ENCODE measurements around the gene VAV1. TPM values are rescaled to one million over a fixed set of nuclear protein-coding genes. Genes with fewer than 3 reads are reported as not detected.

Gene VAV1
- total and polyA plus RNA-seq, 2 of the 8 experiments (the other 6 are each of a cell fraction or from before 2014, with no cell fraction given) = 0.21 to 0.22 TPM

GRCh38 chr19:6797646-6798045 lies 25.1 kb downstream of the VAV1 start:
- Histone ChIP-seq H2AFZ (ENCODE audit: low read length) (no peak overlapping the region), H4K20me1 (replicated peaks in 1 of 2; ENCODE audit: control insufficient read depth in 1 of 2, insufficient read depth in 2 of 2, low read length in 2 of 2) (no peaks in the 10 kb centered on the region), H2BK15ac (ENCODE audit: low read length) (no peak overlapping the region), H3K14ac (ENCODE audit: insufficient read length) (no peak overlapping the region), H3K4me3 (ENCODE audit: extremely low read depth in 1 of 4, insufficient read depth in 2 of 4, low read depth in 3 of 4, low read length in 4 of 4) (no peak overlapping the region), H2BK20ac (ENCODE audit: low read length) (no peak overlapping the region), H3K18ac (ENCODE audit: extremely low read depth, low read length) (no peak overlapping the region), H4K8ac (ENCODE audit: extremely low read depth, insufficient read depth, low read length) (no peak overlapping the region), H2BK12ac (ENCODE audit: low read depth, low read length) (no peak overlapping the region), H4K91ac (replicated peaks; ENCODE audit: insufficient read length, low read length) (no peak overlapping the region), H3K9me3 (ENCODE audit: insufficient read depth in 2 of 2, low read depth in 1 of 2, low read length in 1 of 2) (peaks cover 19 to 31% of the 10 kb centered on the region in 2 experiments), H3K27me3 (replicated peaks in 1 of 4; ENCODE audit: control insufficient read depth in 3 of 4, extremely low read depth in 1 of 4, insufficient read depth in 3 of 4, low read length in 3 of 4) (no peaks in the 10 kb centered on the region), H3K4me2 (ENCODE audit: insufficient read depth in 1 of 2, low read depth in 2 of 2, low read length in 2 of 2) (no peak overlapping the region), H3K56ac (replicated peaks; ENCODE audit: insufficient read length, low read depth, low read length) (no peak overlapping the region), H2BK120ac (replicated peaks; ENCODE audit: low read depth, low read length) (no peak overlapping the region), H3K79me2 (ENCODE audit: control insufficient read depth in 1 of 2, insufficient read depth in 2 of 2, low read length in 2 of 2) (no peaks in the 10 kb centered on the region), H4K5ac (ENCODE audit: insufficient read length, low read depth, low read length) (no peak overlapping the region), H3K79me1 (ENCODE audit: low read depth, low read length) (no peaks in the 10 kb centered on the region), H3K9ac (replicated peaks in 1 of 4; ENCODE audit: extremely low read depth in 1 of 4, low read depth in 3 of 4, low read length in 3 of 4) (no peak overlapping the region), H3K23ac (ENCODE audit: insufficient read length) (no peak overlapping the region), H2BK5ac (ENCODE audit: low read depth, low read length) (no peak overlapping the region), H2AK5ac (ENCODE audit: low read depth, low read length) (no peak overlapping the region), H3K4me1 (replicated peaks in 1 of 4; ENCODE audit: control insufficient read depth in 3 of 4, insufficient read depth in 4 of 4, low read length in 3 of 4) (peaks cover 0 to 11% (median 3%) of the 10 kb centered on the region in 4 experiments; a peak in 2 of 7 replicates), H3K4ac (replicated peaks; ENCODE audit: insufficient read length, low read depth, low read length) (no peak overlapping the region), H3K23me2 (ENCODE audit: low read depth, low read length) (peaks cover 3% of the 10 kb centered on the region; the same call in 1 of the 2 replicates), H3K27ac (ENCODE audit: low read depth, low read length) (no peak overlapping the region), H3K36me3 (ENCODE audit: control insufficient read depth in 2 of 4, insufficient read depth in 4 of 4, low read length in 3 of 4) (no peaks in the 10 kb centered on the region)
- TF ChIP-seq CREB1 (IDR thresholded peaks at IDR 0.05) (no peak), MAX (IDR thresholded peaks at IDR 0.05) (no peak), CTCF (IDR thresholded peaks at IDR 0.05; ENCODE audit: control extremely low read depth in 1 of 3, insufficient read depth in 1 of 3, low read depth in 1 of 3, low read length in 3 of 3) (no peak), CBX8 (IDR thresholded peaks at IDR 0.05; ENCODE audit: borderline replicate concordance, low read depth, low read length) (no peak), POLR2A (IDR thresholded peaks at IDR 0.05; ENCODE audit: control extremely low read depth in 1 of 2, low read depth in 2 of 2, low read length in 2 of 2) (no peak), RXRA (IDR thresholded peaks at IDR 0.05; ENCODE audit: insufficient read depth, low read depth, low read length) (no peak), SIRT6 (IDR thresholded peaks at IDR 0.05; ENCODE audit: low read length) (no peak), CHD1 (IDR thresholded peaks at IDR 0.05; ENCODE audit: low read depth, low read length) (no peak), POU5F1 (IDR thresholded peaks at IDR 0.05; ENCODE audit: low read depth, low read length) (no peak)
- ChIA-PET CTCF (ENCODE audit: partially characterized antibody) (interaction anchor here (1.0 kb wide), 1 partner anchor 29 kb away, joined by 3 read pairs; no protein-coding TSS in a partner anchor), POLR2A (ENCODE audit: partially characterized antibody) (no interaction called here)
- no peak for FAIRE-seq
- 92% methylated on average over 8 of the region's 9 CpGs; no CpG with 5 or more reads in 1 of the 2 experiments for WGBS, 2 experiments (ENCODE audit: extremely low coverage in 1 of 2, insufficient coverage in 1 of 2, insufficient read length in 1 of 2, insufficient replicate concordance in 2 of 2, low coverage in 1 of 2, low lambda C conversion rate in 2 of 2, missing lambda C conversion rate in 1 of 2)
- no peak for DNase-seq (ENCODE audit: low read depth in 1 of 2, low spot score in 2 of 2)

Data from H1 (cell line).